ENCODE measurements around the gene FXYD3. TPM values are rescaled to one million over a fixed set of nuclear protein-coding genes. Genes with fewer than 3 reads are reported as not detected.

Gene FXYD3
- polyA plus RNA-seq, 1 of the 3 experiments (the other 2 are of a cell fraction): not detected

DNA sequence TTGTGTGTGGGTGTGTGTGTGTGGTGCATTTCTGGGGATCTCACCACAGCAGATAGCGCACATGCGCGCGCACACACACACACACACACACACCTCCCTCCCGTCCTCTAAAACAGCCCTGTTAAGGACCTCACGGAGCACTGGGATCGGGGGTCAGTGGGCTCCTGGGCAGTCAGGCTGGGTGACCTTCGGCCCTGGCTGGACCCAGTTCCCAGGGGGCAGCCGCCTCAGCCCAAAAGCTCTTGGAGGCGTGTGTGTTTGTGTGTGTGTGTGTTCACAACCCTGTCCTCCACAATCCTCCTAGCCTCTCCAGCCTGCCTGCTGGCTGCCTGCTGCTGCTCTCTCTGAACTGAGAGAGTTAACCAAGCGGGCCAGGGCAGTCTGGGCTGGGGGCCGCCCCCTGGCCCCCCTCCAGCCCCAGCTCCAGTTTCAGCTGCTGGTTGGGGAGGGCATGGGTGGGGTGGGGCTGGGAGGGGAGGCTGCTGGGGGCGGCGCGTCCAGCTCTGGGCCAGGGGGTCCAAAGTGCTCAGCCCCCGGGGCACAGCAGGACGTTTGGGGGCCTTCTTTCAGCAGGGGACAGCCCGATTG lies 22.8 kb downstream of the FXYD3 start, which contains the start of gene FXYD1:
Gene FXYD1, plus strand, starts transcription at position 520 of the 588 bp plus-strand sequence. CDS start 1,256 bp downstream, outside the sequence.
- no peak for DNase-seq
- H4K20me1 ChIP-seq (ENCODE audit: insufficient read depth): no peaks in the 10 kb centered on the region
- POLR2A ChIA-PET: no interaction called here
- H3K36me3 ChIP-seq (replicated peaks in 1 of 2; ENCODE audit: control insufficient read depth in 1 of 2, insufficient read depth in 2 of 2, low read length in 1 of 2): no peaks in the 10 kb centered on the region
- H3K27ac ChIP-seq (ENCODE audit: low read depth in 2 of 2, low read length in 1 of 2): no peak within 1 kb of the TSS
- H3F3A ChIP-seq (replicated peaks; ENCODE audit: insufficient read depth): peaks cover 6% of the 10 kb centered on the region
- no peaks in the 10 kb centered on the region for H3K9me2 ChIP-seq
- H2AFZ ChIP-seq (ENCODE audit: low read depth): no peak within 1 kb of the TSS
- peaks cover 0 to 26% of the 10 kb centered on the region in 2 experiments; a peak in 2 of 4 replicates for H3K4me1 ChIP-seq (ENCODE audit: control insufficient read depth in 1 of 2, insufficient read depth in 2 of 2, low read depth in 1 of 2, low read length in 1 of 2)
- H3K9ac ChIP-seq: no peak within 1 kb of the TSS
- no peak within 1 kb of the TSS for H3K4me3 ChIP-seq (ENCODE audit: low read depth in 2 of 2, low read length in 1 of 2)
- H3K9me3 ChIP-seq: no peaks in the 10 kb centered on the region
- H3K79me2 ChIP-seq (ENCODE audit: insufficient read depth): no peaks in the 10 kb centered on the region
- CTCF ChIA-PET: interaction anchor here (5.1 to 5.4 kb wide), 3 partner anchors 14 to 71 kb away, joined by 60 to 66 read pairs (median 65); partner anchors contain the start of gene FXYD3
- H3K4me2 ChIP-seq: no peak within 1 kb of the TSS
- peaks cover 22% of the 10 kb centered on the region; the same call in 1 of the 2 replicates for H3K27me3 ChIP-seq (ENCODE audit: insufficient read depth)
- WGBS (ENCODE audit: low lambda C conversion rate): 72% methylated on average over 12 of the region's 18 CpGs
- no peak for TF ChIP-seq FOXJ3 (CRISPR knock-in tag; IDR thresholded peaks at IDR 0.05)

DNA sequence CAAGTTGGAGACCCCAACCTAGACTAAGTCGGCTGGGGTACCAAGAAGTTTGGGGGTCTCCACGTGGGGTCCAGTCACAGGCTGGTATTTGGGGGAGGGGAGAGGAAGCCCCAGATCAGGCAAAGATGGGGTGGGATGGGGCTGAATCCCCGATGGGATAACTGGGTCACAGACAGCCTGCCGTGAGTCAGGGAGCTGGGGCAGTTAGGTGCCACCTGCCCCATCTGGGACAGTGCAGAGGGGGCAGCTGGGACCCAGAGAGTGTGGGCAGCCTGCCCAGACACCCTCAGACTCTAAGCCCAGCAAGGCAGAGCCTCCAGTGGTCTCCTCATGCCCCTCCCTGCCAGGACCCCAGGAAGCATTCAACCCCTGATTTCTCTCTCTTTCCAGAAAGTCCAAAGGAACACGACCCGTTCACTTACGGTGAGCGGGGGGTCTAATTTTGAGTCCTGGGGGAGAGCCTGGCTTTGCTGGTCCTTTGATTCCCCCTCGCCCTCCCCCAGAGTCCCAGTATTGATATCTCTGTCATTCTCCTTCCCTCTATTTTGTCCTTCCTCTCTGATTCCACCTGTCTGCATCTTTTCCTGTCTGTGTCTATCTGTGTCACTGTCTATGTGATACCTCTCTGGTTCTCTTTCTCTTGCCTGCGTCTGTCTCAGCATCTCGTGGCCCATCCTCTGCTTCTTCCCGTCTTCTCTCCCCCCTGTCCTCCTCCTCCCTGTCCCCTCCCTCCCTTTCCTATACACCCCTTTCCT lies 24.8 kb downstream of the FXYD3 start:
- WGBS (ENCODE audit: low lambda C conversion rate): 46% methylated on average over 11 of the region's 12 CpGs
- Histone ChIP-seq H3K9ac (no peak overlapping the region), H3K27me3 (ENCODE audit: insufficient read depth) (peaks cover 41% of the 10 kb centered on the region; the same call in 1 of the 2 replicates), H3K4me1 (ENCODE audit: control insufficient read depth in 1 of 2, insufficient read depth in 2 of 2, low read depth in 1 of 2, low read length in 1 of 2) (peaks cover 0 to 28% of the 10 kb centered on the region in 2 experiments; a peak in 2 of 4 replicates), H2AFZ (ENCODE audit: low read depth) (no peak overlapping the region), H3K9me2 (no peaks in the 10 kb centered on the region), H3K27ac (ENCODE audit: low read depth in 2 of 2, low read length in 1 of 2) (no peak overlapping the region), H3F3A (replicated peaks; ENCODE audit: insufficient read depth) (peaks cover 6% of the 10 kb centered on the region), H3K4me3 (ENCODE audit: low read depth in 2 of 2, low read length in 1 of 2) (no peak overlapping the region; a peak in 1 of 4 replicates), H3K9me3 (no peaks in the 10 kb centered on the region), H3K36me3 (replicated peaks in 1 of 2; ENCODE audit: control insufficient read depth in 1 of 2, insufficient read depth in 2 of 2, low read length in 1 of 2) (no peaks in the 10 kb centered on the region), H4K20me1 (ENCODE audit: insufficient read depth) (no peaks in the 10 kb centered on the region), H3K4me2 (no peak overlapping the region), H3K79me2 (ENCODE audit: insufficient read depth) (no peaks in the 10 kb centered on the region)
- TF ChIP-seq EZH2phosphoT487 (IDR thresholded peaks at IDR 0.05; ENCODE audit: borderline replicate concordance, low read depth) (no peak), FOXJ3 (CRISPR knock-in tag; IDR thresholded peaks at IDR 0.05) (no peak)
- POLR2A ChIA-PET: no interaction called here
- CTCF ChIA-PET: interaction anchor here (0.6 to 5.1 kb wide), 11 partner anchors 12 to 155 kb away, joined by 3 to 59 read pairs (median 9); partner anchors contain the start of genes FXYD5 and USF2
- no peak for DNase-seq

DNA sequence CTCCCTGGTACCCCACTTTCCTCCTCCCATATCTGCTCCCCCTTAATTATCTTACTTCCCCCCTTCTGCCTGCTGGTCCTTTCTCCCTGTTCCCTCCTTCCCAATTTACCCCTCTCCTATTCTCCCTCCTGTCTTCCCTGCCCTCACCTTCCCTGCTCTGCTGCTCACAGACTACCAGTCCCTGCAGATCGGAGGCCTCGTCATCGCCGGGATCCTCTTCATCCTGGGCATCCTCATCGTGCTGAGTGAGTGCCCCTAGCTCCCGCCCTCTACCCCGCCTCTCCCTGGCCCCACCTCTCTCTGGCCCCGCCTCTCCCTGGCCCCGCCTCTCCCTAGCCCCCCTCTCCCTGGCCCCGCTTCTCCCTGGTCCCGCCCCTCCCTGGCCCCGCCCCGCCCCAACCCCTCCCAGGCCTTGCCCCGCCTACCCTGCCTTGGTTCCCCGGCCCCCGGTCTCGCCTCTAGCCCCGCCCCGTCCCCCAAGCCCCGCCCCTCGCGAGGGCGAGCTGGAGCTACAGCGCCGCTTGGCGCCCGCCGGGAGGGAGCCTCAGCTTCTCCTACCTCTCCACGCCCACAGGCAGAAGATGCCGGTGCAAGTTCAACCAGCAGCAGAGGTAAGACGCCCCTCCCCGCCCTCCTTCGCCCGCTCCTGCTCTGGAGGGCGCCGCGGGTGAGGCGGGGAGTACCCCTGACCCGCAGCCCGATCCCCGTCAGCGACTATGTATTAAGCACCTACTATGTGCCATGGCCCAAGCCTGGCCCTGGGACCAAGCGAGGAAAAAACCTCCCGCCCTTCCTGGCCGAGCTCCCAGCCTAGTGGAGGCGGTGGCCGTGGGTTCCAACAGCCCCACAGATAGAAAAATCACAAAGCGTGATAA lies 25.6 kb downstream of the FXYD3 start:
- Histone ChIP-seq H2AFZ (ENCODE audit: low read depth) (no peak overlapping the region), H3F3A (replicated peaks; ENCODE audit: insufficient read depth) (peaks cover 6% of the 10 kb centered on the region), H3K4me3 (ENCODE audit: low read depth in 2 of 2, low read length in 1 of 2) (peak overlapping the region in 1 of 2 experiments; percentile 41; a peak in 2 of 4 replicates), H3K9me2 (no peaks in the 10 kb centered on the region), H3K27me3 (ENCODE audit: insufficient read depth) (peaks cover 41% of the 10 kb centered on the region; the same call in 1 of the 2 replicates), H3K4me2 (peak overlapping the region; percentile 65; the same call in 1 of the 2 replicates), H3K36me3 (replicated peaks in 1 of 2; ENCODE audit: control insufficient read depth in 1 of 2, insufficient read depth in 2 of 2, low read length in 1 of 2) (no peaks in the 10 kb centered on the region), H3K9ac (no peak overlapping the region), H3K79me2 (ENCODE audit: insufficient read depth) (no peaks in the 10 kb centered on the region), H3K9me3 (no peaks in the 10 kb centered on the region), H4K20me1 (ENCODE audit: insufficient read depth) (no peaks in the 10 kb centered on the region), H3K27ac (ENCODE audit: low read depth in 2 of 2, low read length in 1 of 2) (no peak overlapping the region), H3K4me1 (ENCODE audit: control insufficient read depth in 1 of 2, insufficient read depth in 2 of 2, low read depth in 1 of 2, low read length in 1 of 2) (peaks cover 0 to 25% of the 10 kb centered on the region in 2 experiments; a peak in 2 of 4 replicates)
- ChIA-PET CTCF (interaction anchor here (0.6 to 5.1 kb wide), 30 partner anchors 12 to 156 kb away, joined by 3 to 59 read pairs (median 6); partner anchors contain the start of genes FXYD5 and USF2), POLR2A (no interaction called here)
- peak; percentile 100 for DNase-seq
- 5% methylated on average over 32 of the region's 48 CpGs for WGBS (ENCODE audit: low lambda C conversion rate)
- no peak for TF ChIP-seq YY1 (IDR thresholded peaks at IDR 0.05; ENCODE audit: low read depth)
- no peak for TF ChIP-seq POLR2AphosphoS5 (IDR thresholded peaks at IDR 0.05; ENCODE audit: low read depth, low read length)
- no peak for TF ChIP-seq TCF12 (IDR thresholded peaks at IDR 0.05)
- TF ChIP-seq ELF1 (IDR thresholded peaks at IDR 0.05): no peak
- TF ChIP-seq FOXM1 (IDR thresholded peaks at IDR 0.05; ENCODE audit: low read depth): no peak
- TF ChIP-seq, protein P1, sequence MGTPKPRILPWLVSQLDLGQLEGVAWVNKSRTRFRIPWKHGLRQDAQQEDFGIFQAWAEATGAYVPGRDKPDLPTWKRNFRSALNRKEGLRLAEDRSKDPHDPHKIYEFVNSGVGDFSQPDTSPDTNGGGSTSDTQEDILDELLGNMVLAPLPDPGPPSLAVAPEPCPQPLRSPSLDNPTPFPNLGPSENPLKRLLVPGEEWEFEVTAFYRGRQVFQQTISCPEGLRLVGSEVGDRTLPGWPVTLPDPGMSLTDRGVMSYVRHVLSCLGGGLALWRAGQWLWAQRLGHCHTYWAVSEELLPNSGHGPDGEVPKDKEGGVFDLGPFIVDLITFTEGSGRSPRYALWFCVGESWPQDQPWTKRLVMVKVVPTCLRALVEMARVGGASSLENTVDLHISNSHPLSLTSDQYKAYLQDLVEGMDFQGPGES (IDR thresholded peaks at IDR 0.05; ENCODE audit: low read depth, low read length): no peak
- no peak for TF ChIP-seq CHD2 (IDR thresholded peaks at IDR 0.05; ENCODE audit: low read length, partially characterized antibody)
- TF ChIP-seq MXI1 (IDR thresholded peaks at IDR 0.05; ENCODE audit: low read depth, low read length): no peak
- TF ChIP-seq, protein P2, sequence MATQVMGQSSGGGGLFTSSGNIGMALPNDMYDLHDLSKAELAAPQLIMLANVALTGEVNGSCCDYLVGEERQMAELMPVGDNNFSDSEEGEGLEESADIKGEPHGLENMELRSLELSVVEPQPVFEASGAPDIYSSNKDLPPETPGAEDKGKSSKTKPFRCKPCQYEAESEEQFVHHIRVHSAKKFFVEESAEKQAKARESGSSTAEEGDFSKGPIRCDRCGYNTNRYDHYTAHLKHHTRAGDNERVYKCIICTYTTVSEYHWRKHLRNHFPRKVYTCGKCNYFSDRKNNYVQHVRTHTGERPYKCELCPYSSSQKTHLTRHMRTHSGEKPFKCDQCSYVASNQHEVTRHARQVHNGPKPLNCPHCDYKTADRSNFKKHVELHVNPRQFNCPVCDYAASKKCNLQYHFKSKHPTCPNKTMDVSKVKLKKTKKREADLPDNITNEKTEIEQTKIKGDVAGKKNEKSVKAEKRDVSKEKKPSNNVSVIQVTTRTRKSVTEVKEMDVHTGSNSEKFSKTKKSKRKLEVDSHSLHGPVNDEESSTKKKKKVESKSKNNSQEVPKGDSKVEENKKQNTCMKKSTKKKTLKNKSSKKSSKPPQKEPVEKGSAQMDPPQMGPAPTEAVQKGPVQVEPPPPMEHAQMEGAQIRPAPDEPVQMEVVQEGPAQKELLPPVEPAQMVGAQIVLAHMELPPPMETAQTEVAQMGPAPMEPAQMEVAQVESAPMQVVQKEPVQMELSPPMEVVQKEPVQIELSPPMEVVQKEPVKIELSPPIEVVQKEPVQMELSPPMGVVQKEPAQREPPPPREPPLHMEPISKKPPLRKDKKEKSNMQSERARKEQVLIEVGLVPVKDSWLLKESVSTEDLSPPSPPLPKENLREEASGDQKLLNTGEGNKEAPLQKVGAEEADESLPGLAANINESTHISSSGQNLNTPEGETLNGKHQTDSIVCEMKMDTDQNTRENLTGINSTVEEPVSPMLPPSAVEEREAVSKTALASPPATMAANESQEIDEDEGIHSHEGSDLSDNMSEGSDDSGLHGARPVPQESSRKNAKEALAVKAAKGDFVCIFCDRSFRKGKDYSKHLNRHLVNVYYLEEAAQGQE (IDR thresholded peaks at IDR 0.05; ENCODE audit: low read depth, low read length): no peak
- TF ChIP-seq SMC3 (IDR thresholded peaks at IDR 0.05; ENCODE audit: low read depth, low read length): peak; percentile 39; the same call in 1 of the 2 replicates
- no peak for TF ChIP-seq JUND (IDR thresholded peaks at IDR 0.05)

Measured in SK-N-SH (cell line).